PC-3 (cell line): ENCODE data around the gene DNAH3.

ENCODE experiments used
- EZH2 ChIP-seq: fragments of 300-600 bp; sonication (generic); IDR thresholded peaks from one replicate; pipeline ENCODE4 v1.6.1; 2017; ENCODE audit warnings: antibody characterized with exemption, mild to moderate bottlenecking, low read length; ENCODE audit not compliant: unreplicated experiment
- EZH2phosphoT487 ChIP-seq: fragments of 300-600 bp; sonication (generic); IDR thresholded peaks from 2 replicates; pipeline ENCODE4 v1.6.1; 2018; ENCODE audit warnings: mild to moderate bottlenecking, antibody characterized with exemption, low read length, borderline replicate concordance
- TF ChIP-seq, protein P1 (sequence below): fragments of 300-600 bp; sonication (generic); conservative IDR thresholded peaks from 2 replicates; pipeline ENCODE4 v1.5.1; 2017; ENCODE audit warnings: antibody characterized with exemption, low read depth, mild to moderate bottlenecking, low read length

DNA sequence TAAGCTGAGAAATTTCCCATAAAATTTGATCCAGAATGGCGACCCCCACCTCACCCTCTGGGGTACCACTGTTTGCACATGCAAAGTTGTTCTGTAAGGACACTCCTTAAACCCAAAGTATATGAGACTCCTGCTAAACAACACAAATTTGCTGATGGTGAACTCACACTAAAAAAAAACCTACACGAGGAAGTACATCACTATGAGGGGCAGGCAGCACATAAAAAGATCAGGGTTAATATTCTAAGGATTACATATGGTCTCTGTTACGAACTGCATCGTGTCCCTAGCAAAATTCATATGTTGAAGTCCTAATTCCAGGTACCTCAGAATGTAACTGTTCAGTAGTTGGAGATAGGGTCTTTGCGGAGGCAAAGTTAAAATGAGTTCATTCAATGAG lies 189.7 kb downstream of the DNAH3 start:
- no peak for TF ChIP-seq EZH2
- TF ChIP-seq, protein P1, sequence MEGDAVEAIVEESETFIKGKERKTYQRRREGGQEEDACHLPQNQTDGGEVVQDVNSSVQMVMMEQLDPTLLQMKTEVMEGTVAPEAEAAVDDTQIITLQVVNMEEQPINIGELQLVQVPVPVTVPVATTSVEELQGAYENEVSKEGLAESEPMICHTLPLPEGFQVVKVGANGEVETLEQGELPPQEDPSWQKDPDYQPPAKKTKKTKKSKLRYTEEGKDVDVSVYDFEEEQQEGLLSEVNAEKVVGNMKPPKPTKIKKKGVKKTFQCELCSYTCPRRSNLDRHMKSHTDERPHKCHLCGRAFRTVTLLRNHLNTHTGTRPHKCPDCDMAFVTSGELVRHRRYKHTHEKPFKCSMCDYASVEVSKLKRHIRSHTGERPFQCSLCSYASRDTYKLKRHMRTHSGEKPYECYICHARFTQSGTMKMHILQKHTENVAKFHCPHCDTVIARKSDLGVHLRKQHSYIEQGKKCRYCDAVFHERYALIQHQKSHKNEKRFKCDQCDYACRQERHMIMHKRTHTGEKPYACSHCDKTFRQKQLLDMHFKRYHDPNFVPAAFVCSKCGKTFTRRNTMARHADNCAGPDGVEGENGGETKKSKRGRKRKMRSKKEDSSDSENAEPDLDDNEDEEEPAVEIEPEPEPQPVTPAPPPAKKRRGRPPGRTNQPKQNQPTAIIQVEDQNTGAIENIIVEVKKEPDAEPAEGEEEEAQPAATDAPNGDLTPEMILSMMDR, result no peak
- TF ChIP-seq EZH2phosphoT487, result no peak
